ENCODE results near the gene HOXD13.
A peak's percentile ranks its signal among the peaks of the same experiment; 100 is the strongest.

The HOXD13 gene

GRCh38 chr2:176088048-176088936, 4.2 kb upstream of the HOXD13 start:
- H3K4me3 ChIP-seq (ENCODE audit: low read depth, low read length), result no peak overlapping the region
- peak; percentile 78 for DNase-seq (ENCODE audit: low read depth)
- TF ChIP-seq, protein P1, sequence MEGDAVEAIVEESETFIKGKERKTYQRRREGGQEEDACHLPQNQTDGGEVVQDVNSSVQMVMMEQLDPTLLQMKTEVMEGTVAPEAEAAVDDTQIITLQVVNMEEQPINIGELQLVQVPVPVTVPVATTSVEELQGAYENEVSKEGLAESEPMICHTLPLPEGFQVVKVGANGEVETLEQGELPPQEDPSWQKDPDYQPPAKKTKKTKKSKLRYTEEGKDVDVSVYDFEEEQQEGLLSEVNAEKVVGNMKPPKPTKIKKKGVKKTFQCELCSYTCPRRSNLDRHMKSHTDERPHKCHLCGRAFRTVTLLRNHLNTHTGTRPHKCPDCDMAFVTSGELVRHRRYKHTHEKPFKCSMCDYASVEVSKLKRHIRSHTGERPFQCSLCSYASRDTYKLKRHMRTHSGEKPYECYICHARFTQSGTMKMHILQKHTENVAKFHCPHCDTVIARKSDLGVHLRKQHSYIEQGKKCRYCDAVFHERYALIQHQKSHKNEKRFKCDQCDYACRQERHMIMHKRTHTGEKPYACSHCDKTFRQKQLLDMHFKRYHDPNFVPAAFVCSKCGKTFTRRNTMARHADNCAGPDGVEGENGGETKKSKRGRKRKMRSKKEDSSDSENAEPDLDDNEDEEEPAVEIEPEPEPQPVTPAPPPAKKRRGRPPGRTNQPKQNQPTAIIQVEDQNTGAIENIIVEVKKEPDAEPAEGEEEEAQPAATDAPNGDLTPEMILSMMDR (IDR thresholded peaks at IDR 0.05; ENCODE audit: low read depth, low read length), result peak; percentile 73
- no peak for TF ChIP-seq MYC (IDR thresholded peaks at IDR 0.05; ENCODE audit: low read depth, low read length)
- TF ChIP-seq MAX (IDR thresholded peaks at IDR 0.05; ENCODE audit: low read depth, low read length), result 0 out of 2 replicates have a peak, but pooled peaks have one; percentile 12

DNA sequence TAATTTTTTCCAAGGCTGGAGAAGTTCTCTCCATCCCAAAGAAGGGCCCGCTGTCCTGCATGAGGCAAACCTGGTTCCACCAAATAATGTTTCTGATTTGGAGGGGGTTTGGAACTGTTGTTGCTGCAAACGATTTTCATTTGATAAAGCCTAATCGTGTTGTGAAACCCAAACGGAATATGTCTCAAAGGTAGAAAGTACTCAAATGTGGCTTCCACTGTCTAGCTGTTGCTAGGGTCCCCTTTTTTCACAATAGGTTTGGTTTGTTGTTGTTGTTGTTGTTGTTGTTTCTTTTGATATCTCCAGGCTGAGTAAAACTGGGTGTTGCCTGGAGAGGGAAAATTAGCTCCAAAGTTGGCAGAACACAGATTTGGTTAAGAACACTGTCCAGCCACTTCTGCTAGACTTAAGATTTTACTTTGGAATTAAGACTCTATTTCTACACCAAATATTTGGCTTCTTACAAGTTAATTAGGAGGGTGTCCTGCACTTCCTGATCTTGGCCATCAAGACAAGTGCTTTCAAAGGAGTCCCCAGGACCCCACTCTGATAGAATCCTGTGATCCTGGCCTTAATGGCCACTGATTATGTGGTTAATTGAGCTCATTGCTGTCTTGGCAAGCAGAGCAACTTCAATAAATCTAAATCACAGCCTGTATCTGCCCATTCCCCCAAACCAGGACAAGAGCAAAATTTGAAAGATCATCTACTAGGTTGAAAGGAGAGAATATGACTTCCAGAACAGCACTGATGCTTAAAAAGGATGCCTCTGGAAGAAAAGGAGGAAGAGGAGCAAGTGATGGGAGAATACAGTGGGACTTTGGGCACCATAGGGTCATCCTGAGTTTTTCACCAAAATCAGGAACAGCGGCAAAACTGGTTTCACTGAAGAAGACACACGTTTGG, 3.3 kb upstream of the HOXD13 start:
- no peak for TF ChIP-seq POLR2A (IDR thresholded peaks at IDR 0.05; ENCODE audit: extremely low read depth, insufficient read length)
- no peak for TF ChIP-seq MAX (IDR thresholded peaks at IDR 0.05; ENCODE audit: low read depth, low read length)
- TF ChIP-seq, protein P1 (IDR thresholded peaks at IDR 0.05; ENCODE audit: low read depth, low read length), result no peak
- TF ChIP-seq MYC (IDR thresholded peaks at IDR 0.05; ENCODE audit: low read depth, low read length), result no peak
- DNase-seq (ENCODE audit: low read depth), result no peak
- H3K4me3 ChIP-seq (ENCODE audit: low read depth, low read length), result no peak overlapping the region

DNA sequence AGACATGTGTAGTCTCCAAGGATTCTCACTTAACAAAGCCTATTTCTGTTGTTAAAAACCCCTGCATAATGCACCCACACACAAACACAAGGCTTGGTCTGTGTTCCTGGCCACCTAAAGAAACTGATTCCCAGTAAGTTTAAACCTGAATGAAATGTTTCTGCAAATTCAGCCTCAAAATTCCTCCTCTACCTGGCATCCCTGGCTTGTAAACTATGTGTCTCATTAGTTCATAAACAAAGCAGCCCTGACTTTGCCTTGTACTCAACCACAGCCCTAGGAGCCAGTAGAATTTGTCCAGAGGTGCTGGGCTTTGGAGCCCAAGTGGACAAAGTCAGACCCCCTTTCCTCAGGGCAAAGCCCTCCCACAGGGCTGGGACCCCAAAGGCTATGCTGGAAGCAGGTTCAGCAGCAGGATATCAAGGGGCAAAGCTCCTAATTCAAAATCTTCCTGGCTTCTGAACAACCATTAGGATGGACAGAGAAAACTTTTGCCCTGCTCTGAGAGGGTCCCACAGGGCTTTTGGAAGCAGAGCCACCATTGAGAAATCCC, 2.6 kb upstream of the HOXD13 start:
- no peak for TF ChIP-seq MYC (IDR thresholded peaks at IDR 0.05; ENCODE audit: low read depth, low read length)
- TF ChIP-seq, protein P1 (IDR thresholded peaks at IDR 0.05; ENCODE audit: low read depth, low read length), result no peak
- no peak for TF ChIP-seq MAX (IDR thresholded peaks at IDR 0.05; ENCODE audit: low read depth, low read length)
- TF ChIP-seq POLR2A (IDR thresholded peaks at IDR 0.05; ENCODE audit: extremely low read depth, insufficient read length), result no peak
- H3K4me3 ChIP-seq (ENCODE audit: low read depth, low read length), result no peak overlapping the region
- no peak for DNase-seq (ENCODE audit: low read depth)

DNA sequence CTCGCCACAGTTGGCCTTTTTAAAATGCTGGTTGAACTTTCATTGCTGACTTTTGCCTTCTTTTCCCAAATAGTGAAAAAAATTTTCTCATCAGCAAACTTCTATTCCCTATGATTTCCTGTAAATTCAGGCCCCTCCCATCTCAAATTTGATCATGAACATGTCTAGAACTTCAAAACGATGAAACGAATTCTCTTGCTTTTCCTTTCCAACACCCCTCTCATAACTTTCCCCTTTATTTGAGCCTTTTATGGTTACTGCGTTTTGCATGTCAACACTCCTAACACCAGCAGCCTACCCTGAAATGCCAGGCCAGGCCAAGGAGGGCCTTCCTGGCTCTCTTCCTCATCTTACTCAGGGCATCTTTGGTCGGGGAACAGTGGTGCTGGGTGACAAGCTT, 1.7 kb upstream of the HOXD13 start:
- no peak for DNase-seq (ENCODE audit: low read depth)
- H3K4me3 ChIP-seq (ENCODE audit: low read depth, low read length), result no peak overlapping the region
- TF ChIP-seq, protein P1 (IDR thresholded peaks at IDR 0.05; ENCODE audit: low read depth, low read length), result no peak
- no peak for TF ChIP-seq MAX (IDR thresholded peaks at IDR 0.05; ENCODE audit: low read depth, low read length)
- TF ChIP-seq MYC (IDR thresholded peaks at IDR 0.05; ENCODE audit: low read depth, low read length), result no peak
- TF ChIP-seq POLR2A (IDR thresholded peaks at IDR 0.05; ENCODE audit: extremely low read depth, insufficient read length), result no peak

DNA sequence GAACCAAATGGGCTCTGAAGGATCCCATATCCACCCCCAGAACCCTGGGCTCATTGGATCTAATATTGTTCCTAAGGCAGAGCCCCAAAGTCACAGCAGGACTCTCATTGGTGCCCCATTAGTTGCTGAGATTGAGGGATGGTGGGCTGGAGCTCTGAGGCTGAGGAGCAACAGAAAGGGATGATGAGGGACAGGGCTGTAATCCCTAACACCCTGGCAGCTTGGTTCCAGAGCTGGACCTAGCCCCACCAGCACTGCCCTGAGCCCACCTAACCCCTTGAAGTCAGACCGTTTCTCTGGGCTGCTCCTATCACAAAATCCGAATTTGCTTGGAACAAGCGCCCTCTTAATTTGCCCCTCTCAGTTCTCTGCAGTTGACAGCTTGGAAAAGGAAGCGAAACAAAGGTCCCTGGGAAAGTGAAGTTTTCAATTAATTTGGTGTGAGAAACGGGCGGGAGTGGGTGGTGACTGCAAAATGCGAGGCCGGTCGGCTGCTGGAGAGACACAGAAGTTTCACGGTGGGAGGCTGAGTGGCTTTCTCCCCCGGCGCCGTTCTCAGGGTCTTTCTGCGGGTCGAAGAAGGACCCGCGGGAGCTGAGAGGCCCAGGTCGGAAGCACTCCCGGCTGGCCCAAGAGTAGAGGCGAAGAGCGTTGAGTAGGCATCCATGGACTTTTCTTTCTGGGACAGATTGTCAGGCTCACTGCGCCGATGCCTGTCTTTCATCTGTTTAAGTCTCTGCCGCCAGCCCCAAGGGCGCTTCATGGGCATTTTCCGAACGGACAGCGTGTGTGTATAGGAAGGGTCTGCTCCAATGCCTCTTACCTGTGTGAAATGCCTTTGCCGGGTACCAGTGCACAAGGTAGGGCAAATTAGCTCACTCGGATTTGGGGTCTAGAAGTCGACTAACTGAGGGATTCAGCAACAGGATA, 927 bp upstream of the HOXD13 start:
- H3K4me3 ChIP-seq (ENCODE audit: low read depth, low read length), result no peak overlapping the region
- TF ChIP-seq MYC (IDR thresholded peaks at IDR 0.05; ENCODE audit: low read depth, low read length) (no peak), POLR2A (IDR thresholded peaks at IDR 0.05; ENCODE audit: extremely low read depth, insufficient read length) (no peak), MAX (IDR thresholded peaks at IDR 0.05; ENCODE audit: low read depth, low read length) (no peak)
- TF ChIP-seq, protein P1 (IDR thresholded peaks at IDR 0.05; ENCODE audit: low read depth, low read length), result no peak
- DNase-seq (ENCODE audit: low read depth), result no peak
